Mesothelial cell of epicardium (in vitro differentiated cells): ENCODE data around the gene HHAT. TPM values are rescaled to one million over a fixed set of nuclear protein-coding genes. Genes with fewer than 3 reads are reported as not detected.

Experiments
- DNase-seq, 2 experiments: peaks; one replicate each; pipeline ENCODE4 v3.0.0; 2021; ENCODE audit warnings: low spot score in 2 of 2; ENCODE audit not compliant: unreplicated experiment in 2 of 2
- H3K27ac Mint-ChIP-seq: 2 replicates; pipeline ENCODE4 v1.8.0; 2021; ENCODE audit warnings: mixed read lengths
- H3K27me3 Mint-ChIP-seq: 2 replicates; pipeline ENCODE4 v1.8.0; 2021; ENCODE audit warnings: low read depth, mixed read lengths
- H3K36me3 Mint-ChIP-seq: 2 replicates; pipeline ENCODE4 v1.8.0; 2021; ENCODE audit warnings: mixed read lengths
- H3K4me1 Mint-ChIP-seq: 2 replicates; pipeline ENCODE4 v1.8.0; 2021; ENCODE audit warnings: mixed read lengths
- H3K4me3 Mint-ChIP-seq: 2 replicates; pipeline ENCODE4 v1.8.0; 2021; ENCODE audit warnings: mild to moderate bottlenecking, moderate library complexity, mixed read lengths
- H3K9me3 Mint-ChIP-seq: 2 replicates; pipeline ENCODE4 v1.8.0; 2021; ENCODE audit warnings: mixed read lengths
- CTCF ChIP-seq: fragments of 200-600 bp; sonication (generic); IDR thresholded peaks from one replicate; pipeline ENCODE4 v1.5.0; 2021; ENCODE audit warnings: antibody characterized with exemption; ENCODE audit not compliant: unreplicated experiment
- total RNA-seq: library from RNA; stranded (reverse); gene quantifications from 3 replicates; pipeline ENCODE4 v1.2.1, GENCODE V29; 2021

HHAT gene
- total RNA-seq, 1 donor from 2014 or later = 19.2 TPM

DNA sequence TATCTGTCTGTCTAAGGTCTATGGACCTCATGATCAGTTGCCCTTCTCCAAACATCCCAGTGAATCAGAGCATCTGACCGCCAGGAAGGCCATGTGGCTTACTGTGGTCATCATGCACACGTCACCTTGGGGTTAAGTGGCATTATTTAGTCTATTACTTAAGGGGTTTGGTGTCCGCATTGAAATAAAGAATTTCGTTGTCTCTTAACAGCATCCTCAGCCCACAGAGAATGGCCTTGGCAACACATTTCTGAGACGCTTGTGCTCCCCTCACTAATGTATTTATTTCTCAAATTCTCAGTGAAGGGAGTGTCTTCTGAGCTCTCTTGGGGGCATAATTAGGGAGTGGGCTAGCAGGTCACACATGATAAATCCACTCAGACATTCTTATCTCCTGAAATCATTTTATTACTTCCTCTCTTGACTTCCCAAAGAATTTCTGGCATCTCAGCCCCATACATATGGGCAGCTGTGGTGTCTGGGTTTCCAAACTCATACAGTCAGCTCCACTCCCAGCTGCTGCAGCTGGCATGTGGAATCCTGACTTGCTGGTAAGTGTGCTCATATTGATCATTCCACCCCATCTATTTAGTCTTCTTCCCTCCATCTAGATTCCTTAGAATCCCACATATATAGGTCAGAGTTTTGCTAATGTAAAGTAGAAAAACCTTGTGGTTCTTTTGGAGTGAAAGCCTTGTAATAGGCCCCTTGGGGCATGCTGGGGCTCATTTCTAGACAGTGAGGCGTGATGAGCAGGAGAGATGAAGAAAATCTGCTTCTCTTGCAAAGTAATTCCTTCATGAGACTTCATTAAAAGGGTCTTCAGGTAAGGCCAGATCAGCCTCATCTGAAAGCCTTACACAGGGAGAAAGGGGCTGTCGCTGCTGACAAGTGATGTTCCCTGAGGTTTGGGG, 110.5 kb downstream of the HHAT start:
- no peak for TF ChIP-seq CTCF
- no peaks in the 10 kb centered on the region for H3K9me3 Mint-ChIP-seq
- no peak overlapping the region for H3K27ac Mint-ChIP-seq
- DNase-seq = no peak
- H3K4me1 Mint-ChIP-seq = peaks cover 14% of the 10 kb centered on the region
- no peaks in the 10 kb centered on the region for H3K36me3 Mint-ChIP-seq
- H3K4me3 Mint-ChIP-seq = no peak overlapping the region
- H3K27me3 Mint-ChIP-seq = no peaks in the 10 kb centered on the region

- DNase-seq = no peak
- H3K27me3 Mint-ChIP-seq = no peaks in the 10 kb centered on the region
- TF ChIP-seq CTCF = no peak
- H3K4me1 Mint-ChIP-seq = peaks cover 14% of the 10 kb centered on the region
- H3K4me3 Mint-ChIP-seq = no peak overlapping the region
- no peak overlapping the region for H3K27ac Mint-ChIP-seq
- H3K9me3 Mint-ChIP-seq = no peaks in the 10 kb centered on the region
- no peaks in the 10 kb centered on the region for H3K36me3 Mint-ChIP-seq
These were observed 111.4 kb downstream of the HHAT start for GRCh38 chr1:210440081-210440480.

DNA sequence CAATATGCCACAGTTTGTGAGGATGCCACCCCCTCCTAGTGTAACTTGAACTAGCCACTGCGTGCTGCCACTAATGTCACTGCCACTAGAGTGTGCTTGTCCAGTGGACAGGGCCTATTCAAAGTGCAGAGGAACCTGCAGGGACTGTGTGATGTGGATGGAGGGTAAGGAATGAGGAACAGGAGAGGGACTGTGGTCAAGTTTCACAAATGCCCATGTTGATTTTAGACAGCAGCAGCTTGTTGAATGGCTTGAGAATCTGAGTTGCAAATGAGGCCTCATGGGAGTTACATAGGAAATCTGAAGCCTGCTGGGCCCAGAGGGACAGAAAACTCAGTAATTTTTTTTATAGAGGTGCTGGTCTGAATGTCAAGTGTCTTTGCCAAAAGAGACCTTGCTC, 112.3 kb downstream of the HHAT start:
- peaks cover 14% of the 10 kb centered on the region for H3K4me1 Mint-ChIP-seq
- no peak for TF ChIP-seq CTCF
- no peaks in the 10 kb centered on the region for H3K36me3 Mint-ChIP-seq
- H3K9me3 Mint-ChIP-seq = no peaks in the 10 kb centered on the region
- H3K27ac Mint-ChIP-seq = no peak overlapping the region
- H3K4me3 Mint-ChIP-seq = no peak overlapping the region
- no peak for DNase-seq
- no peaks in the 10 kb centered on the region for H3K27me3 Mint-ChIP-seq

GRCh38 chr1:210445485-210445884, 116.8 kb downstream of the HHAT start:
- no peak overlapping the region for H3K27ac Mint-ChIP-seq
- H3K9me3 Mint-ChIP-seq = no peaks in the 10 kb centered on the region
- no peak for DNase-seq
- H3K4me3 Mint-ChIP-seq = no peak overlapping the region
- no peaks in the 10 kb centered on the region for H3K4me1 Mint-ChIP-seq
- H3K36me3 Mint-ChIP-seq = peaks cover 4% of the 10 kb centered on the region
- H3K27me3 Mint-ChIP-seq = peaks cover 6% of the 10 kb centered on the region
- no peak for TF ChIP-seq CTCF

- Mint-ChIP-seq H3K4me1 (no peaks in the 10 kb centered on the region), H3K36me3 (peaks cover 4% of the 10 kb centered on the region), H3K27me3 (peaks cover 6% of the 10 kb centered on the region), H3K9me3 (no peaks in the 10 kb centered on the region), H3K27ac (no peak overlapping the region), H3K4me3 (no peak overlapping the region)
- no peak for DNase-seq
- TF ChIP-seq CTCF = no peak
These were observed 117.2 kb downstream of the HHAT start for GRCh38 chr1:210445931-210446330.
